GM23338 (cell line): Measurements from ENCODE around the gene SORCS2. TPM values are rescaled to one million over a fixed set of nuclear protein-coding genes. Genes with fewer than 3 reads are reported as not detected.

ENCODE experiments used
- ATAC-seq: fragments of 200-7000 bp; cut with Tn5 transposase; 3 replicates; pipeline ENCODE4 v1.9.1; 2020
- DNase-seq: peaks from one replicate; pipeline ENCODE4 v3.0.0-alpha.2; 2015; ENCODE audit warnings: low spot score
- H2AFZ ChIP-seq: fragments of 200-600 bp; sonication (generic); 2 replicates; pipeline ENCODE4 v1.8.0; 2016; ENCODE audit warnings: antibody characterized with exemption, mild to moderate bottlenecking, moderate library complexity
- H3F3A ChIP-seq: fragments of 200-600 bp; sonication (generic); replicated peaks from 2 replicates; pipeline ENCODE4 v1.8.0; 2017; ENCODE audit warnings: antibody characterized with exemption, mixed run types, low read depth
- H3K27ac ChIP-seq: fragments of 200-600 bp; sonication (generic); 2 replicates; pipeline ENCODE4 v1.6.1; 2016; ENCODE audit warnings: low read depth
- H3K27me3 ChIP-seq: fragments of 200-600 bp; sonication (generic); 2 replicates; pipeline ENCODE4 v1.8.0; 2016; ENCODE audit warnings: mild to moderate bottlenecking, mixed run types, moderate library complexity; ENCODE audit not compliant: insufficient read depth
- H3K36me3 ChIP-seq: fragments of 200-600 bp; sonication (generic); 2 replicates; pipeline ENCODE4 v1.8.0; 2016; ENCODE audit warnings: mild to moderate bottlenecking; ENCODE audit not compliant: insufficient read depth
- H3K4me1 ChIP-seq: fragments of 200-600 bp; sonication (generic); 2 replicates; pipeline ENCODE4 v1.8.0; 2016; ENCODE audit warnings: mild to moderate bottlenecking, moderate library complexity; ENCODE audit not compliant: insufficient read depth
- H3K4me2 ChIP-seq: fragments of 200-600 bp; sonication (generic); 2 replicates; pipeline ENCODE4 v1.7.1; 2017; ENCODE audit warnings: mixed run types
- H3K4me3 ChIP-seq: fragments of 200-600 bp; sonication (generic); 2 replicates; pipeline ENCODE4 v1.6.1; 2016; ENCODE audit warnings: mixed run types
- H3K79me2 ChIP-seq: fragments of 200-600 bp; sonication (generic); replicated peaks from 2 replicates; pipeline ENCODE4 v1.8.0; 2017; ENCODE audit warnings: mild to moderate bottlenecking; ENCODE audit not compliant: insufficient read depth
- H3K9me2 ChIP-seq: fragments of 200-600 bp; sonication (generic); 2 replicates; pipeline ENCODE4 v1.8.0; 2017; ENCODE audit not compliant: insufficient read depth
- H4K20me1 ChIP-seq: fragments of 200-600 bp; sonication (generic); replicated peaks from 2 replicates; pipeline ENCODE4 v1.8.0; 2017; ENCODE audit warnings: mild to moderate bottlenecking; ENCODE audit not compliant: insufficient read depth
- H3K27ac Mint-ChIP-seq: 2 replicates; pipeline ENCODE4 v1.8.0; 2020; ENCODE audit warnings: inconsistent platforms, mild to moderate bottlenecking, moderate library complexity, mixed read lengths
- H3K27me3 Mint-ChIP-seq: 3 replicates; pipeline ENCODE4 v1.8.0; 2022; ENCODE audit warnings: low read depth, mild to moderate bottlenecking, moderate library complexity, mixed read lengths, inconsistent platforms; ENCODE audit not compliant: insufficient read depth, poor library complexity
- H3K36me3 Mint-ChIP-seq: 3 replicates; pipeline ENCODE4 v1.8.0; 2021; ENCODE audit warnings: low read depth, mild to moderate bottlenecking, inconsistent platforms, moderate library complexity, mixed read lengths
- H3K4me1 Mint-ChIP-seq: 3 replicates; pipeline ENCODE4 v1.8.0; 2020; ENCODE audit warnings: mild to moderate bottlenecking, inconsistent platforms, mixed read lengths
- H3K4me3 Mint-ChIP-seq: 3 replicates; pipeline ENCODE4 v1.8.0; 2021; ENCODE audit warnings: moderate library complexity, mild to moderate bottlenecking, inconsistent platforms, mixed read lengths
- H3K9me3 Mint-ChIP-seq: 3 replicates; pipeline ENCODE4 v1.8.0; 2020; ENCODE audit warnings: moderate library complexity, mild to moderate bottlenecking, inconsistent platforms, mixed read lengths
- CREB1 ChIP-seq: fragments of 250-450 bp; sonication (Bioruptor Pico); IDR thresholded peaks from 2 replicates; pipeline ENCODE4 v1.5.0; 2020; ENCODE audit warnings: low read depth, mild to moderate bottlenecking, moderate library complexity
- CTCF ChIP-seq, 2 experiments: fragments of 200-600 bp in 1 of 2; sonication (generic) in 1 of 2; conservative IDR thresholded peaks; 2 replicates each; pipeline versions ENCODE4 v1.5.1 to v1.6.1; 2016 to 2017; ENCODE audit warnings: antibody characterized with exemption in 2 of 2, low read depth in 2 of 2, mild to moderate bottlenecking in 2 of 2, moderate library complexity in 1 of 2
- ETS1 ChIP-seq: IDR thresholded peaks from 2 replicates; pipeline ENCODE4 v1.6.1; 2016; ENCODE audit warnings: antibody characterized with exemption
- EZH2 ChIP-seq: fragments of 200-600 bp; sonication (generic); IDR thresholded peaks from one replicate; pipeline ENCODE4 v1.8.0; 2017; ENCODE audit warnings: antibody characterized with exemption, mild to moderate bottlenecking, low read depth; ENCODE audit not compliant: unreplicated experiment
- EZH2phosphoT487 ChIP-seq: fragments of 200-600 bp; sonication (generic); IDR thresholded peaks from one replicate; pipeline ENCODE4 v1.8.1; 2018; ENCODE audit warnings: antibody characterized with exemption; ENCODE audit not compliant: unreplicated experiment
- JUNB ChIP-seq: IDR thresholded peaks from one replicate; pipeline ENCODE4 v1.6.1; 2016; ENCODE audit warnings: antibody characterized with exemption; ENCODE audit not compliant: unreplicated experiment
- NANOG ChIP-seq: IDR thresholded peaks from 2 replicates; pipeline ENCODE4 v1.6.1; 2016; ENCODE audit warnings: antibody characterized with exemption, borderline replicate concordance
- POLR2AphosphoS5 ChIP-seq: IDR thresholded peaks from 2 replicates; pipeline ENCODE4 v1.6.1; 2016; ENCODE audit warnings: antibody characterized with exemption, low read depth
- STAT1 ChIP-seq: IDR thresholded peaks from one replicate; pipeline ENCODE4 v1.6.1; 2016; ENCODE audit warnings: antibody characterized with exemption; ENCODE audit not compliant: unreplicated experiment
- ZNF114 ChIP-seq: fragments of 250-450 bp; sonication (Bioruptor Pico); IDR thresholded peaks from 2 replicates; pipeline ENCODE4 v1.5.0; 2020; ENCODE audit warnings: mild to moderate bottlenecking, moderate library complexity
- ZNF331 ChIP-seq: fragments of 250-450 bp; sonication (Bioruptor Pico); IDR thresholded peaks from 2 replicates; pipeline ENCODE4 v1.5.0; 2020; ENCODE audit warnings: low read depth, mild to moderate bottlenecking, moderate library complexity
- ZNF462 ChIP-seq: fragments of 250-450 bp; sonication (Bioruptor Pico); IDR thresholded peaks from 2 replicates; pipeline ENCODE4 v1.5.0; 2020; ENCODE audit warnings: mild to moderate bottlenecking, moderate library complexity
- polyA plus RNA-seq: library from polyadenylated mRNA; unstranded; fragments of >200 nt; fragmentation: Nextera tagmentation; extraction: Ambion mirVana; gene quantifications from 2 replicates; pipeline ENCODE4 v1.2.1, GENCODE V29; 2016
- total RNA-seq: library from RNA; depleted of rRNA; stranded (reverse); fragments of >200 nt; shearing (Covaris generic); gene quantifications from 2 replicates; pipeline ENCODE4 v1.2.3, GENCODE V29; 2014

SORCS2 gene
- total and polyA plus RNA-seq, 2 experiments from 2014 or later: 0.47 to 2.4 TPM

GRCh38 chr4:7247946-7248345, 55.6 kb downstream of the SORCS2 start (continued):
- TF ChIP-seq STAT1: no peak
- no peak for TF ChIP-seq EZH2phosphoT487
- TF ChIP-seq NANOG: no peak
- TF ChIP-seq JUNB: no peak
- TF ChIP-seq CTCF (conservative IDR thresholded peaks at IDR 0.05; ENCODE audit: low read depth in 2 of 2): no peak
- TF ChIP-seq ZNF331 (CRISPR knock-in tag): no peak

DNA sequence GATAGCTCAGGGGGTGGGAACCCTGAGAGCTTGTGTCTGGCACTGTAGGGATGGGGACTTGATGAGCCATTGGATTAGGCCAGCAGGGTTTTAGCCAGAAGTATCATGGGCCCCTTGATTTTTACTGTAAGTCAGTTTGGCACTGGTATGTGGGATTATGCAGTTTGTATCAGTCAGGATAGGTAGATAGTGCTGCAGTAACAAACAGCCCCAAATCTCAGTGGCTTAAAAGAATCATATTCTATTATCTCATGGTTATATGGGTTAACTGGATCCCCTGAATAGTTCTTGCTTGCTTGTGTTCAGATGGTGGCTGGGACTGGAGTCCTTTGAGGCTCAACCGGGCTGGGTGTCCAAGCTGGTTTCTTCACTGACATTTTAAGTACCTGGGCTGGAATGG, 56.5 kb downstream of the SORCS2 start:
- H3K79me2 ChIP-seq: no peaks in the 10 kb centered on the region
- H3F3A ChIP-seq: no peaks in the 10 kb centered on the region
- H3K27ac ChIP-seq: no peak overlapping the region
- no peaks in the 10 kb centered on the region for H3K4me1 ChIP-seq
- no peak overlapping the region for H3K4me2 ChIP-seq
- H4K20me1 ChIP-seq: no peaks in the 10 kb centered on the region
- ATAC-seq: no peak
- no peak overlapping the region for H3K4me3 ChIP-seq
- Mint-ChIP-seq H3K4me3 (no peak overlapping the region), H3K9me3 (0 out of 3 replicates have a peak, but pooled peaks cover 4% of the 10 kb centered on the region), H3K27ac (no peak overlapping the region), H3K4me1 (no peaks in the 10 kb centered on the region), H3K27me3 (peaks cover 2% of the 10 kb centered on the region), H3K36me3 (no peaks in the 10 kb centered on the region)
- no peaks in the 10 kb centered on the region for H3K27me3 ChIP-seq
- H3K9me2 ChIP-seq: no peaks in the 10 kb centered on the region
- no peak overlapping the region for H2AFZ ChIP-seq
- H3K36me3 ChIP-seq: no peaks in the 10 kb centered on the region
- no peak for DNase-seq
- TF ChIP-seq EZH2 (no peak), ETS1 (no peak), CREB1 (no peak), ZNF331 (CRISPR knock-in tag) (no peak), CTCF (conservative IDR thresholded peaks at IDR 0.05; ENCODE audit: low read depth in 2 of 2) (no peak), STAT1 (no peak), JUNB (no peak), EZH2phosphoT487 (no peak), ZNF462 (no peak), POLR2AphosphoS5 (no peak), ZNF114 (no peak), NANOG (no peak)
